Measurements from ENCODE around the gene DCLK1.

DNA sequence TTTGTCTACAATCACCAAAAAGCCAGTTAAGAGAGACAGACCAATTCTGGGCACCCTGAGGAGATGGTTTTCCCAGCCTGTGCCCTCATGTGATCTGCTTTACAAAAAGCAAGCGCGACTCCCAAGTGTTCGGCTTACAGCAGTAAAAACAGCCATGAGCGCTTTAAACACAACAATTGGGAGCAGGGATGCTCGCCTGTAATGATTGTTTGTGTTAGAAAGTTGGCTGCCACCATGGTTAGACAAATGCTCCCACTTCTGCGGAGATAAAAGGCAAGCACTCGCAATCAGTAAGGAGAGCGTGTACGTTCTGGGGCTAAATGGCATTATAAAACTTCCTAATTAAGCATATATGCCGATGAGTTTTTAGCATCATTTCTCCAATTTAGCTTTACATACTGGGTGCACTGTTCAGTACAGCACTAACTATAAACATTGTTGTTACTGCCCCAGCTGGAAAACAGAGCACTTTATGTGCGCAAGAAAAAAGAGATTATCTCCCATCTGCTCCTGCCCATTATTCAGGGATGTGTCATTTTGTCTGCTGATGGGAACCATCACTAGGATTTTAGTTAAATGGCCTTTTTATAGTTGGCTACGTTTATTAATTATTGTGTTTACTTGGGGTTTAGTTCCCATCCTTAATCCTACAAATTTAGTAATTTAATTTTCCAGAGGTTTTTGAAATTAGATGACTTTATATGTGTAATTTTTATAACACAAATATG, 345.4 kb downstream of the DCLK1 start:
- TF ChIP-seq, protein P1, sequence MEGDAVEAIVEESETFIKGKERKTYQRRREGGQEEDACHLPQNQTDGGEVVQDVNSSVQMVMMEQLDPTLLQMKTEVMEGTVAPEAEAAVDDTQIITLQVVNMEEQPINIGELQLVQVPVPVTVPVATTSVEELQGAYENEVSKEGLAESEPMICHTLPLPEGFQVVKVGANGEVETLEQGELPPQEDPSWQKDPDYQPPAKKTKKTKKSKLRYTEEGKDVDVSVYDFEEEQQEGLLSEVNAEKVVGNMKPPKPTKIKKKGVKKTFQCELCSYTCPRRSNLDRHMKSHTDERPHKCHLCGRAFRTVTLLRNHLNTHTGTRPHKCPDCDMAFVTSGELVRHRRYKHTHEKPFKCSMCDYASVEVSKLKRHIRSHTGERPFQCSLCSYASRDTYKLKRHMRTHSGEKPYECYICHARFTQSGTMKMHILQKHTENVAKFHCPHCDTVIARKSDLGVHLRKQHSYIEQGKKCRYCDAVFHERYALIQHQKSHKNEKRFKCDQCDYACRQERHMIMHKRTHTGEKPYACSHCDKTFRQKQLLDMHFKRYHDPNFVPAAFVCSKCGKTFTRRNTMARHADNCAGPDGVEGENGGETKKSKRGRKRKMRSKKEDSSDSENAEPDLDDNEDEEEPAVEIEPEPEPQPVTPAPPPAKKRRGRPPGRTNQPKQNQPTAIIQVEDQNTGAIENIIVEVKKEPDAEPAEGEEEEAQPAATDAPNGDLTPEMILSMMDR (IDR thresholded peaks at IDR 0.05; ENCODE audit: low read depth, low read length, missing input control) = no peak
- TF ChIP-seq NR2F2 (IDR thresholded peaks at IDR 0.05) (no peak), FOXA1 (IDR thresholded peaks at IDR 0.05) (no peak), GABPA (IDR thresholded peaks at IDR 0.05 in 1 of 2, conservative IDR thresholded peaks at IDR 0.05 in 1 of 2) (no peak), TAF1 (conservative IDR thresholded peaks at IDR 0.05) (no peak), JUND (IDR thresholded peaks at IDR 0.05) (no peak), RAD21 (IDR thresholded peaks at IDR 0.05) (no peak)
- TF ChIP-seq, protein P2, sequence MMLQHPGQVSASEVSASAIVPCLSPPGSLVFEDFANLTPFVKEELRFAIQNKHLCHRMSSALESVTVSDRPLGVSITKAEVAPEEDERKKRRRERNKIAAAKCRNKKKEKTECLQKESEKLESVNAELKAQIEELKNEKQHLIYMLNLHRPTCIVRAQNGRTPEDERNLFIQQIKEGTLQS (IDR thresholded peaks at IDR 0.05) = no peak
